ENCODE data around the gene RNF113B.

Gene RNF113B

DNA sequence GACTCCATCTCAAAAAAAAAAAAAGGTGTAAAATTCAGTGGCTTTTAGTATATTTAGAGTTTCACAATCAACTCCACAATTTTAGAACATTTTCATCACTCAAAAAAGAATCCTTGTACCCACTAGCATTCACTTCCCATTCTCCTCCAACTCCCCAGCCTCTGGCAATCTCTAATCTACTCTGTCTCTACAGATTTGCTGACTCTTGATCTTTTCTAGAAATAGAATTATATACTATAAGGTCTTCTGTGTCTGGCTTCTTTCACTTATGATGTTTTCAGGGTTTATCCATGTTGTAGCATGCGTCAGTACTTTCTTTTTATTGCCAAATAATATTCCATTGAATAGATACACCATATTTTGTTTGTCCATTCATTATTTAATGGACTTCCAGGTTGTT lies 42.2 kb downstream of the RNF113B start:
- DNase-seq, result no peak

DNA sequence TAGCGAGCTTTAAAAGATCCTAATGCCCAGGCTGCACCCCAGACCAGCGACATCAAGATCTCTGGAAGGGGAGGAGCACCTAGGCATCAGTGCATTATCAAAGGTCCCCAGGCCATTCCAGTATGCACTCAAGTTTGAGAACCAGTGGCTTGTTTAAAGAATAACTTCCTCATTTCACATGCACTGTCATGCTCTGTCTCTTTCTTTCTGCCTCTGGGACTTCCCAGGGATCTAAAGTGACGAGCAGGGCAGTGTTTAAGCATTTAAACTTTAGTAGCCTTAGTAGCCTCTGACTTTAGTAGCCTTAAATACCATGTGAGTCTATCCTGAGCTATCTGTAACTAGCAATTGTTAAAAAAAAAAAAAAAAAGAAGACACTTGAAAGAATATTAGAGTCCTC lies 43.1 kb downstream of the RNF113B start:
- DNase-seq, result no peak

DNA sequence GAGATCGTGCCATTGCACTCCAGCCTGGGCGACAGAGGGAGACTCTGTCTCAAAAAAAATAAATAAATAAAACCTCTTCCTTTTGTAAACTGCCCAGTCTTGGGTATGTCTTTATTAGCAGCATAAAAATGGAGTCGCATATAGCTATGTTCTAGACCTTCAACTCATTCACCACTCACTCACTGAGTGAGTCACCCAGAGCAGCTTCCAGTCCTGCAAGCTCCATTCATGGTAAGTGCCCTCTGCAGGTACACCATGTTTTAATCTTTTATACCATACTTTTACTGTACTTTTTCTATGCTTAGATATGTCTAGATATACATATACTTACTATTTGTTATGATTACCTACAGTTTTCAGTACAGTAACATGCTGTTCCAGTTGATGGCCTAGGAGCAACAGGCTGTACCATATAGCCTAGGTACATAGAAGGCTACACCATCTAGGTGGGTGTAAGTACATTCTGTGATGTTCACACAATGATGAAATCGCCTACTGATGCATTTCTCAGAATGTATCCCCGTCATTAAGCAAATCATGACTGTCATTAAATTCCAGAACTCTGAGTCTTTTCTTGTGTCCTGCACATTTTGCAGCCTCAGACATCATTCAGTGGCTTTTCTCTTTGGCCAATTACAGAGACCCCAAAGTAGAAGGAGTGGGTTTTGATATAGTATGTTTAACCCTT lies 47.9 kb downstream of the RNF113B start:
- DNase-seq, result no peak

Data from stimulated activated CD4-positive, alpha-beta T cell treated with anti-CD3 and anti-CD28 coated beads, Interleukin-12 subunit alpha, Interleukin-12 subunit beta, amount 100 ng/mL, for 4 hours (primary cell).